AG09319 (cell line): ENCODE data around the gene FOXP1.

Experiments
- DNase-seq: peaks from one replicate; pipeline ENCODE4 v3.0.0-alpha.2; 2010; ENCODE audit warnings: low read depth; ENCODE audit errors: extremely low read depth
- TF ChIP-seq, protein P1 (sequence below): IDR thresholded peaks from 2 replicates; pipeline ENCODE4 v1.5.1; 2011; ENCODE audit warnings: low read depth, mild to moderate bottlenecking, inconsistent platforms, low read length, moderate library complexity

FOXP1 gene

DNA sequence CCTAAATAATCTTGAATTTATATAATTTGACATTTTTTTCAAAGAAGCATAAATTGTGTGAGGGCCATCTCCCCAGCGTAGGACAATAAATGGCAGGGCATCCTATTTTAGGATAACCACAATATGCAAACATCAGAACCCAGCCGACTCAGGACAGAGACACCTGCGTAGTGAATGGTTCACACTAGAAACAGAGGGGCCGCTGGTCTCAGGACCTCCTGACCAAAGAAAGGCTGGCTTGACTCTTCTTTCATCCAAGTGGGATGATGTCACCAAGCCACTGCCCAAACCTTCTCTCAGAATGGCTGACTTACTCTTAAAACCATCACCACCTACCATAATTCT lies 162.1 kb downstream of the FOXP1 start:
- DNase-seq: no peak

DNA sequence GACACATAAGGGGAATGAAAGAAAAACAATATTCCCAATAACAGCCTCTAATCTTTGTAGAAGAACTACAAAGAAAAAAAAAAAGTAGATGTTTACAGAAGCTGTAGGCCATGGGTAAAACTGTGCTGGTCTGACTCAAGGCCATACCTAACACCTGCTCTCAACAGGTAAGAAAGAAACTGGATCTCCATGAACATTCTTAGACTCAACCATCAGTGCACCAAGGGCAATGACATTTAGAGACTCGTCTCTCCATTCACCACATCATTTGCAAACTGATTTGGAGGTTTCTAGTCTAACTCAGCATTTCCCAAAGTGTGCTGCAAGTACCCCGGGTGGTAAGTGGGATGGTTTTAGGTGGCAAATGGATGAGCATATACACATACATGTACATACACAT lies 164.2 kb downstream of the FOXP1 start:
- no peak for DNase-seq
- TF ChIP-seq, protein P1, sequence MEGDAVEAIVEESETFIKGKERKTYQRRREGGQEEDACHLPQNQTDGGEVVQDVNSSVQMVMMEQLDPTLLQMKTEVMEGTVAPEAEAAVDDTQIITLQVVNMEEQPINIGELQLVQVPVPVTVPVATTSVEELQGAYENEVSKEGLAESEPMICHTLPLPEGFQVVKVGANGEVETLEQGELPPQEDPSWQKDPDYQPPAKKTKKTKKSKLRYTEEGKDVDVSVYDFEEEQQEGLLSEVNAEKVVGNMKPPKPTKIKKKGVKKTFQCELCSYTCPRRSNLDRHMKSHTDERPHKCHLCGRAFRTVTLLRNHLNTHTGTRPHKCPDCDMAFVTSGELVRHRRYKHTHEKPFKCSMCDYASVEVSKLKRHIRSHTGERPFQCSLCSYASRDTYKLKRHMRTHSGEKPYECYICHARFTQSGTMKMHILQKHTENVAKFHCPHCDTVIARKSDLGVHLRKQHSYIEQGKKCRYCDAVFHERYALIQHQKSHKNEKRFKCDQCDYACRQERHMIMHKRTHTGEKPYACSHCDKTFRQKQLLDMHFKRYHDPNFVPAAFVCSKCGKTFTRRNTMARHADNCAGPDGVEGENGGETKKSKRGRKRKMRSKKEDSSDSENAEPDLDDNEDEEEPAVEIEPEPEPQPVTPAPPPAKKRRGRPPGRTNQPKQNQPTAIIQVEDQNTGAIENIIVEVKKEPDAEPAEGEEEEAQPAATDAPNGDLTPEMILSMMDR: no peak

More for the DNA sequence above, 162.1 kb downstream of the FOXP1 start:
- TF ChIP-seq, protein P1: no peak

DNA sequence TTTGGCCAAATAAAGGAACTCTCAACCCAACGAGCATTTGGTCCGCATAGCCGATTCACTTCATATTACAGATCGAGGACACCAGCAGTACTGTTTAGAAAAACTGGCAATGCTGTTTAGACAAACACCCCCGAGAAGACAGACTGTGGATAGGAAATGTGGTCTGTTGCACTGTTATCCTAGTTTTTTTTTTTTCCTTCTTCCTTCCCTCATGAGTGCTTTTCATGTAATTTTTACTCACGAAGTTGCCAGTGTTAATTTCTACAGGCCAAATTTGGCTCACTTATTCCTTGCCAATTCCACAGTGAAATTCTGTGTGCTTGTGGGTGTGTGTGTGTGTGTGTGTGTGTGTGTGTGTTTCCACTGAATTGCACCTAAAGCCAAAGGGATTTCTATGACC lies 165.7 kb downstream of the FOXP1 start:
- no peak for DNase-seq
- TF ChIP-seq, protein P1: no peak

DNA sequence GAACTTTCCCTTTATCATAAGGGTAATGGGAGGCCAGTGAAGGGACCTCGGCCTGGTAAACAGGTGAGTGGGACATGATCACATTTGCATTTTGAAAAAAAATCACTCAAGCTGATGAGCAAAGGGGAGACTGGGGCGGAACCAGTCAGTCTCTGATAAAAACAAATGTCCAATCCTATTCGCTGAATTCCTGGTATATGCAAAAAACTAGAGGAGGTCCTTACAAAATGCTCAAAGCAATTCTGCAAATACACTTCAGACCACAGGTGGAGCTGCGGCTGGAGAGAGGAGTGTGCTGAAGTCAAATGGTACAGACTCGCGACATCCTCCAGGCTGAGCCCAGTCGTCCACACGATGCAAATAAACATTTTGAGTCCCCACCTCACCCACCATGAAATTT lies 166.7 kb downstream of the FOXP1 start:
- DNase-seq: no peak
- TF ChIP-seq, protein P1: no peak

DNA sequence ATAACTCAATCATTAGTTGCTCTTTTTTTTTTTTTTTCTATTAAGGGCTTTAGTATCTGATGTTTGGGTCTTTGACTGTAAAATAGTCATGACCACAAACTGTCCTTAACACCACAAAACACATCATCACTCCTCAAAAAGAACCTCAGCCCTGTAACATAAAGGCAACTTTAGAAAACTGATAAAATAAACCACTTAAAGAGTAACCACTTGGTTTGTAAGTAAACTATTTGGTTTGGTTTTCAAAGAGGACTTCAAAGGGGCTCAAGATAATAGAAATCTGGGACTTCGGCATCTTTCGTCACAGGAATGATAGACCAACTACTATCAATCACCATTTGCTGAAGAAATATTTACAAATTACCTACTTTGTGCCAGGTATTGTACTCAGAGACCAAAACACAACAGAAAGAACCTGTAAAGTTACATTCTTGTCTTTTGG lies 167.8 kb downstream of the FOXP1 start:
- TF ChIP-seq, protein P1: no peak
- no peak for DNase-seq

DNA sequence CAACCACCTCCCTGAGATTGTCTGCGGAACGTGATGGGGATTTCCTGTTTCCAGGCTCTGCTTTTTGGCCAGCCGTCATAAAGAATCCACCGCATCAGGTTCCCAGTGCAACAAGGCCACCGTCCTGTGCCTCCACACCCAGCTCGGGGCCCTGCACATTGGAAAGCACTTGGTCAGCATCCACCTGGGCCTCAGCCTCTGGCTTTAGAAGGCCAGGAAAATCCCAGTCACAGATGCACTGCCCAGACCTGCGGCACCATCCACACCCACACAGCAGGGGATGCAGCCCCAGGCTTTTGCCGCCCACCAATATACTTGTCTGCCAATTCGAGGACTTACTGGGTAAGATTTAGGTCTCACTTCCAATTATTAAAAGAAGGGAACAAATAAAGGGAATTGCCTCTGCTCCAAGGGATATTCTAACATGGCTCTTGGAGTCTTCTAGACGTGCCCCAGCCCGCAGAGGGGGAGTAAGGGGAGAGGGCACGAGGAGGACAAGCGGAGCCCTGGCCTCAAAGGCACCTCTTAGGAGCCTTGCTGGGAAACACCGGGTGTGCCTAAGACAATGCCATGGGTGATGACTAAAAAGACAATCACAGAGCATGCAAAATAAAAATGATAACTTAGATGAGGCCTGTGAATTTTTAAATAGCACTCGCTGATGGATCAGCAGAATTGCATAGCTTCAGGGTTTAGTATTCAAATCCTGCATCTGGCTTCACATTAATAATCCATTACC lies 169.2 kb downstream of the FOXP1 start:
- DNase-seq: no peak

DNA sequence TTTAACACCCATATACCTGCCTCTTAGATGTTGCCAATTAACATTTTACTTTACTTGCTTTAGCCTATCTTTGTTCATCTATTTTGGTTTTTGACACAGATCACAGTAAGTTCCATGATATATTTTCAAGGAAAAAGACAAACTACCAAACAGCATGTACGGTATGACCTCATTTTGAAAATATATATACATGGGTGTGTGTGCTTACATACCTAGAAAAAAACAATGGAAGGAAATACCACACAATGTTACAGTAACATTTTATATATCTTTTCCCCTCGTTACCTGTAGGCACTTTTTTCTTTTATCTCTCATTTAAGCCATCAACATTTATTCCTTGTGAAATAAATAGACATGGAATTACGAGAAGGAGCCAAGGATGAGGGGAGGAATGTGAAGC lies 170.0 kb downstream of the FOXP1 start:
- DNase-seq: no peak
- TF ChIP-seq, protein P1: no peak

More for the DNA sequence above, 169.2 kb downstream of the FOXP1 start:
- TF ChIP-seq, protein P1: no peak
